ENCODE data around the gene CALD1.

CALD1 gene

DNA sequence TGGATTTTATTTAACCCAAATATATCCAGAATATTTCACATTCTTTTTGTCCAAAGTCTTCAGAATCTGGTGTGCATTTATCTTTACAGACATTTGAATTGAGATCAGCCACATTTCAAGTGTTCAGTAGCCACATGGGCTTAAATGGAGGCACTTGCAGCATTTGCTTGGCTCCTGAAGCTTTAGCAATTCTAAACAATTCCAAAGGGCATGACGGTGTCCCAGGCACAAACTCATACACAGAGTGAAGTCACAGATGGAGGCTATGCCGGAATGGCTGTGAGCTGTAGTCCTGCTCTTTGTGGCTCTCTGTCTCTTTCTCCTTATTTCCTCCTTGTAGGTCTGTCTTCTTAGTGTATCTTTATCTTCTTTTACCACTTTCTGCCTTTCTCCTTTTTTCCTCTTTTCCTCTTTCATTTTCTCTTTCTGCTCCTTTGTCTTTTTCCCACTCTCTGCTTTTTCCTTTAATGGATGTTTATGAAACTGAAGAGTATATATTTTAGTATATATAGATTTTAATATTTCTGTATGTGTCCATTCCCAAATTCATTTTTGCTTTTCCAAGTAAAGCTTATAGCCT is 214.5 kb downstream of the CALD1 start:
- Histone ChIP-seq H3K27ac (ENCODE audit: low read depth, low read length) (no peak overlapping the region), H3K4ac (ENCODE audit: low read depth, low read length) (no peak overlapping the region), H3K36me3 (ENCODE audit: control insufficient read depth in 1 of 2, insufficient read depth in 2 of 2, low read length in 2 of 2) (peaks cover 0 to 6% of the 10 kb centered on the region in 2 experiments), H3K9me3 (ENCODE audit: insufficient read depth, low read depth, low read length) (no peaks in the 10 kb centered on the region), H3K14ac (ENCODE audit: low read length) (no peak overlapping the region), H3K79me1 (ENCODE audit: low read length) (no peaks in the 10 kb centered on the region), H3K27me3 (ENCODE audit: insufficient read depth, low read length) (no peaks in the 10 kb centered on the region), H4K12ac (ENCODE audit: low read depth, low read length) (no peak overlapping the region), H2BK120ac (ENCODE audit: insufficient read depth, low read length, poor library complexity) (no peak overlapping the region), H3K79me2 (ENCODE audit: control insufficient read depth, insufficient read depth, low read length, poor library complexity) (no peaks in the 10 kb centered on the region), H4K8ac (ENCODE audit: low read depth, low read length) (no peak overlapping the region), H3K4me3 (ENCODE audit: low read depth, low read length) (no peak overlapping the region), H4K91ac (ENCODE audit: low read depth, low read length) (no peak overlapping the region), H2AFZ (ENCODE audit: insufficient read depth, low read length, poor library complexity) (no peak overlapping the region), H3K4me2 (ENCODE audit: low read length) (no peak overlapping the region), H2BK5ac (ENCODE audit: low read depth, low read length, poor library complexity) (no peak overlapping the region), H2BK12ac (ENCODE audit: low read length) (no peak overlapping the region), H3K23ac (ENCODE audit: low read length) (no peak overlapping the region), H3K9ac (ENCODE audit: low read length) (no peak overlapping the region), H2AK5ac (ENCODE audit: low read length) (no peak overlapping the region), H3K4me1 (ENCODE audit: control insufficient read depth in 1 of 2, insufficient read depth in 2 of 2, low read length in 2 of 2) (no peaks in the 10 kb centered on the region), H3K18ac (ENCODE audit: low read length) (no peak overlapping the region)
- no CpG with 5 or more reads among the region's 2 CpGs for WGBS (ENCODE audit: extremely low coverage, insufficient coverage, insufficient read length)
- no peak for DNase-seq

GRCh38 chr7:134995239-134996096 is 216.0 kb downstream of the CALD1 start:
- Histone ChIP-seq H4K8ac (ENCODE audit: low read depth, low read length) (no peak overlapping the region), H3K4me1 (ENCODE audit: control insufficient read depth in 1 of 2, insufficient read depth in 2 of 2, low read length in 2 of 2) (no peaks in the 10 kb centered on the region), H4K12ac (ENCODE audit: low read depth, low read length) (no peak overlapping the region), H3K9me3 (ENCODE audit: insufficient read depth, low read depth, low read length) (no peaks in the 10 kb centered on the region), H3K23ac (ENCODE audit: low read length) (no peak overlapping the region), H2AK5ac (ENCODE audit: low read length) (no peak overlapping the region), H2BK5ac (ENCODE audit: low read depth, low read length, poor library complexity) (no peak overlapping the region), H2AFZ (ENCODE audit: insufficient read depth, low read length, poor library complexity) (no peak overlapping the region), H3K4me3 (ENCODE audit: low read depth, low read length) (no peak overlapping the region), H3K79me1 (ENCODE audit: low read length) (no peaks in the 10 kb centered on the region), H3K18ac (ENCODE audit: low read length) (no peak overlapping the region), H3K14ac (ENCODE audit: low read length) (no peak overlapping the region), H3K36me3 (ENCODE audit: control insufficient read depth in 1 of 2, insufficient read depth in 2 of 2, low read length in 2 of 2) (peaks cover 0 to 6% of the 10 kb centered on the region in 2 experiments), H3K4ac (ENCODE audit: low read depth, low read length) (no peak overlapping the region), H3K4me2 (ENCODE audit: low read length) (no peak overlapping the region), H2BK12ac (ENCODE audit: low read length) (no peak overlapping the region), H3K79me2 (ENCODE audit: control insufficient read depth, insufficient read depth, low read length, poor library complexity) (no peaks in the 10 kb centered on the region), H4K91ac (ENCODE audit: low read depth, low read length) (no peak overlapping the region), H3K27ac (ENCODE audit: low read depth, low read length) (no peak overlapping the region), H3K27me3 (ENCODE audit: insufficient read depth, low read length) (no peaks in the 10 kb centered on the region), H2BK120ac (ENCODE audit: insufficient read depth, low read length, poor library complexity) (no peak overlapping the region), H3K9ac (ENCODE audit: low read length) (no peak overlapping the region)
- DNase-seq, result no peak
- no CpG with 5 or more reads among the region's 6 CpGs for WGBS (ENCODE audit: extremely low coverage, insufficient coverage, insufficient read length)

GRCh38 chr7:134996097-134996550 is 216.7 kb downstream of the CALD1 start:
- Histone ChIP-seq H3K4me3 (ENCODE audit: low read depth, low read length) (no peak overlapping the region), H3K4ac (ENCODE audit: low read depth, low read length) (no peak overlapping the region), H3K4me2 (ENCODE audit: low read length) (no peak overlapping the region)

DNA sequence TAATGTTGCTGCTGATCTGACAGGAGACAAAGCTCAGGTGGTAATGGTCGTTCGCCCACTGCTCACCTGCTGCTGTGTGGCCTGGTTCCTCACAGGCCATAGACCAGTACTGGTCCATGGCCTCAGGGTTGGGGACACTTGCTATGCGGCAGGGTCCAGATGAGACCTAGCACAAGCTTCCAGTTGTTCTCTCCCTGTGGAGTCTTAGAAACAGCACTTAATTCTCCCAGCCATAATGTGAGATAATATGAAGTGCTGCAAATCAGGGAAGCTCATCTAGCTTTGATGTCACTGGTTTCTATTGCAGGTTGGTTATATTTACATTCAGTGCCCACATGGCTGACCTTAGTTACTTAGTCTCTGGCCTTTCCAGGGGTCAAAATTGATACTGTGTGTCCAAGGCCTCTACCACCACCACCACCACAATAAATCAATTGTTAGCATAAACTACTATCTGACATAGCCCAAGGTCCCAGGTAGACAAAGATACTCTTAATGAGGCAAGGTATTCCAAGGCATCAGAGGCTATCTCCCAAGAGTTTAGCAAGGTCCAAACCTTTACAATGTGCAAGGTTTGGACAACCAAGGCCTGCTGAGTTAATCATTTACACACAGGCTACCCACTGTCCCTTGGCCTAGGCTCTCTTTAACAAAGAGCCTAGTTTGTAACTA is 217.9 kb downstream of the CALD1 start:
- no peak overlapping the region for H2AK5ac ChIP-seq (ENCODE audit: low read length)
- no peaks in the 10 kb centered on the region for H3K79me1 ChIP-seq (ENCODE audit: low read length)
- no CpG with 5 or more reads among the region's 3 CpGs for WGBS (ENCODE audit: extremely low coverage, insufficient coverage, insufficient read length)
- no peak overlapping the region for H3K14ac ChIP-seq (ENCODE audit: low read length)
- H2AFZ ChIP-seq (ENCODE audit: insufficient read depth, low read length, poor library complexity), result no peak overlapping the region
- H2BK5ac ChIP-seq (ENCODE audit: low read depth, low read length, poor library complexity), result no peak overlapping the region
- H3K4me3 ChIP-seq (ENCODE audit: low read depth, low read length), result no peak overlapping the region
- no peak overlapping the region for H3K18ac ChIP-seq (ENCODE audit: low read length)
- no peak overlapping the region for H2BK120ac ChIP-seq (ENCODE audit: insufficient read depth, low read length, poor library complexity)
- no peaks in the 10 kb centered on the region for H3K27me3 ChIP-seq (ENCODE audit: insufficient read depth, low read length)
- no peaks in the 10 kb centered on the region for H3K9me3 ChIP-seq (ENCODE audit: insufficient read depth, low read depth, low read length)
- no peak overlapping the region for H3K4me2 ChIP-seq (ENCODE audit: low read length)
- H3K27ac ChIP-seq (ENCODE audit: low read depth, low read length), result no peak overlapping the region
- H3K79me2 ChIP-seq (ENCODE audit: control insufficient read depth, insufficient read depth, low read length, poor library complexity), result no peaks in the 10 kb centered on the region
- no peak overlapping the region for H4K12ac ChIP-seq (ENCODE audit: low read depth, low read length)
- no peaks in the 10 kb centered on the region for H3K4me1 ChIP-seq (ENCODE audit: control insufficient read depth in 1 of 2, insufficient read depth in 2 of 2, low read length in 2 of 2)
- H4K8ac ChIP-seq (ENCODE audit: low read depth, low read length), result no peak overlapping the region
- H3K36me3 ChIP-seq (ENCODE audit: control insufficient read depth in 1 of 2, insufficient read depth in 2 of 2, low read length in 2 of 2), result peaks cover 0 to 6% of the 10 kb centered on the region in 2 experiments
- no peak overlapping the region for H3K23ac ChIP-seq (ENCODE audit: low read length)
- no peak overlapping the region for H3K9ac ChIP-seq (ENCODE audit: low read length)
- H4K91ac ChIP-seq (ENCODE audit: low read depth, low read length), result no peak overlapping the region
- no peak overlapping the region for H2BK12ac ChIP-seq (ENCODE audit: low read length)
- no peak overlapping the region for H3K4ac ChIP-seq (ENCODE audit: low read depth, low read length)
- no peak for DNase-seq

More at GRCh38 chr7:134996097-134996550, 216.7 kb downstream of the CALD1 start:
- Histone ChIP-seq H3K14ac (ENCODE audit: low read length) (no peak overlapping the region), H3K36me3 (ENCODE audit: control insufficient read depth in 1 of 2, insufficient read depth in 2 of 2, low read length in 2 of 2) (peaks cover 0 to 6% of the 10 kb centered on the region in 2 experiments), H2AFZ (ENCODE audit: insufficient read depth, low read length, poor library complexity) (no peak overlapping the region), H2BK5ac (ENCODE audit: low read depth, low read length, poor library complexity) (no peak overlapping the region), H3K9ac (ENCODE audit: low read length) (no peak overlapping the region), H2BK12ac (ENCODE audit: low read length) (no peak overlapping the region), H4K8ac (ENCODE audit: low read depth, low read length) (no peak overlapping the region), H3K79me2 (ENCODE audit: control insufficient read depth, insufficient read depth, low read length, poor library complexity) (no peaks in the 10 kb centered on the region), H4K91ac (ENCODE audit: low read depth, low read length) (no peak overlapping the region), H4K12ac (ENCODE audit: low read depth, low read length) (no peak overlapping the region), H2BK120ac (ENCODE audit: insufficient read depth, low read length, poor library complexity) (no peak overlapping the region), H2AK5ac (ENCODE audit: low read length) (no peak overlapping the region), H3K23ac (ENCODE audit: low read length) (no peak overlapping the region), H3K18ac (ENCODE audit: low read length) (no peak overlapping the region), H3K27ac (ENCODE audit: low read depth, low read length) (no peak overlapping the region), H3K4me1 (ENCODE audit: control insufficient read depth in 1 of 2, insufficient read depth in 2 of 2, low read length in 2 of 2) (no peaks in the 10 kb centered on the region), H3K27me3 (ENCODE audit: insufficient read depth, low read length) (no peaks in the 10 kb centered on the region), H3K79me1 (ENCODE audit: low read length) (no peaks in the 10 kb centered on the region), H3K9me3 (ENCODE audit: insufficient read depth, low read depth, low read length) (no peaks in the 10 kb centered on the region)
- DNase-seq, result no peak
- no CpG with 5 or more reads among the region's 2 CpGs for WGBS (ENCODE audit: extremely low coverage, insufficient coverage, insufficient read length)
